Ovary (tissue), 9 donors: Measurements from ENCODE around the gene IFNG-AS1. TPM values are rescaled to one million over a fixed set of nuclear protein-coding genes. Genes with fewer than 3 reads are reported as not detected.

Source experiments
- DNase-seq, 5 donors: peaks; one replicate each; pipeline ENCODE4 v3.0.0-alpha.2; 2019 to 2020
- H3K27ac ChIP-seq, 2 donors: fragments of 200-600 bp; one replicate each; pipeline versions ENCODE4 v1.5.1 to v1.8.0; 2019 to 2022
- H3K27me3 ChIP-seq: fragments of 200-600 bp; one replicate; pipeline ENCODE4 v1.8.0; 2022
- H3K36me3 ChIP-seq: fragments of 200-600 bp; sonication (generic); one replicate; pipeline ENCODE4 v1.5.1; 2019
- H3K4me1 ChIP-seq: one replicate; pipeline ENCODE4 v1.8.1; 2013; ENCODE audit warnings: mild to moderate bottlenecking, moderate library complexity; ENCODE audit not compliant: insufficient read depth
- H3K4me3 ChIP-seq: fragments of 200-600 bp; sonication (generic); one replicate; pipeline ENCODE4 v1.5.1; 2017
- H3K9me3 ChIP-seq, 2 donors: fragments of 200-600 bp in 1 of 2; sonication (generic) in 1 of 2; one replicate each; pipeline versions ENCODE4 v1.5.1 to v1.8.1; 2013 to 2019; ENCODE audit warnings: mild to moderate bottlenecking in 1 of 2, moderate library complexity in 1 of 2
- EP300 ChIP-seq: sonication (generic); formaldehyde crosslinking; IDR thresholded peaks from one replicate; pipeline ENCODE4 v1.6.1; 2017; ENCODE audit warnings: antibody characterized with exemption
- POLR2A ChIP-seq: fragments of 450-650 bp; IDR thresholded peaks from one replicate; pipeline ENCODE4 v1.6.1; 2017; ENCODE audit warnings: antibody characterized with exemption, mild to moderate bottlenecking, moderate library complexity
- WGBS, 3 donors: extraction: QIAGEN DNeasy Blood & Tissue Kit in 1 of 3; methylation state at CpG; one replicate each; pipeline versions ENCODE4 v1.1.5 to v1.1.7; 2013 to 2017; 5-methylcytosine and 5-hydroxymethylcytosine counted together
- intact Hi-C, 4 donors: fragments of 100-400 bp; cut with DNase I; formaldehyde crosslinking; loops; one replicate each; pipeline versions ENCODE4 v1.11.0 to v1.15.1; 2022 to 2023
- polyA plus RNA-seq, 2 donors: library from polyadenylated mRNA; stranded (reverse); fragments of 200-250 nt in 1 of 2; fragments of 350-450 nt in 1 of 2; fragmentation: Illumina TruSeq in 1 of 2; extraction: RNeasy Lipid Tissue Mini Kit (QIAGEN cat#74804) in 1 of 2; gene quantifications; one replicate each; pipeline ENCODE4 v1.2.3, GENCODE V29; 2013 to 2014
- total RNA-seq, 7 donors: library from RNA; depleted of rRNA in 2 of 7; stranded (reverse); fragments of >200 nt in 2 of 7; fragmentation: NEBNext Ultra II Directional in 3 of 7; extraction: Animal tissue kit (Norgen Biotek cat#: 25700) in 3 of 7; gene quantifications; one replicate each; pipeline versions ENCODE4 v1.1.0 to v1.2.4, GENCODE V29; 2016 to 2023
- TF ChIP-seq, protein P1 (sequence below), 3 donors: fragments of 450-650 bp in 2 of 3; fragments of 200-600 bp in 1 of 3; IDR thresholded peaks; one replicate each; pipeline versions ENCODE4 v1.5.1 to v1.8.0; 2016 to 2022; ENCODE audit warnings: antibody characterized with exemption in 3 of 3, mild to moderate bottlenecking in 1 of 3
- donor health status: DM: no; HTN: no; CAD: no; lungs with moderate emphysema.
- donor health status: DM: no; HTN: no; CAD: no.
- donor health status: Bipolar disorder and iron deficiency.
- donor health status: DM: yes; HTN: yes; CAD: no.
- donor health status: DM: no; HTN: no; CAD: no.
- donor health status: DM: yes; HTN: yes; CAD: no.

IFNG-AS1 gene
- total and polyA plus RNA-seq, 9 donors = not detected

GRCh38 chr12:68036642-68037041 is 47.4 kb downstream of the IFNG-AS1 start:
- 89 to 94% (median 90%) methylated on average over 7 of the region's 7 CpGs for WGBS, 3 donors

GRCh38 chr12:68037616-68038255 is 48.5 kb downstream of the IFNG-AS1 start:
- TF ChIP-seq EP300 = no peak
- TF ChIP-seq, protein P1, sequence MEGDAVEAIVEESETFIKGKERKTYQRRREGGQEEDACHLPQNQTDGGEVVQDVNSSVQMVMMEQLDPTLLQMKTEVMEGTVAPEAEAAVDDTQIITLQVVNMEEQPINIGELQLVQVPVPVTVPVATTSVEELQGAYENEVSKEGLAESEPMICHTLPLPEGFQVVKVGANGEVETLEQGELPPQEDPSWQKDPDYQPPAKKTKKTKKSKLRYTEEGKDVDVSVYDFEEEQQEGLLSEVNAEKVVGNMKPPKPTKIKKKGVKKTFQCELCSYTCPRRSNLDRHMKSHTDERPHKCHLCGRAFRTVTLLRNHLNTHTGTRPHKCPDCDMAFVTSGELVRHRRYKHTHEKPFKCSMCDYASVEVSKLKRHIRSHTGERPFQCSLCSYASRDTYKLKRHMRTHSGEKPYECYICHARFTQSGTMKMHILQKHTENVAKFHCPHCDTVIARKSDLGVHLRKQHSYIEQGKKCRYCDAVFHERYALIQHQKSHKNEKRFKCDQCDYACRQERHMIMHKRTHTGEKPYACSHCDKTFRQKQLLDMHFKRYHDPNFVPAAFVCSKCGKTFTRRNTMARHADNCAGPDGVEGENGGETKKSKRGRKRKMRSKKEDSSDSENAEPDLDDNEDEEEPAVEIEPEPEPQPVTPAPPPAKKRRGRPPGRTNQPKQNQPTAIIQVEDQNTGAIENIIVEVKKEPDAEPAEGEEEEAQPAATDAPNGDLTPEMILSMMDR (IDR thresholded peaks at IDR 0.05) = no peak
- no peak for TF ChIP-seq POLR2A
- Histone ChIP-seq H3K27ac (no peak overlapping the region), H3K9me3 (no peaks in the 10 kb centered on the region), H3K4me3 (no peak overlapping the region), H3K27me3 (no peaks in the 10 kb centered on the region), H3K4me1 (no peaks in the 10 kb centered on the region), H3K36me3 (no peaks in the 10 kb centered on the region)
- intact Hi-C loops = no loop called here
- no peak for DNase-seq

More at GRCh38 chr12:68036642-68037041, 47.4 kb downstream of the IFNG-AS1 start:
- no peak for DNase-seq
- TF ChIP-seq POLR2A (no peak), EP300 (no peak)
- TF ChIP-seq, protein P1 (IDR thresholded peaks at IDR 0.05) = no peak
- Histone ChIP-seq H3K4me3 (no peak overlapping the region), H3K27ac (no peak overlapping the region), H3K27me3 (no peaks in the 10 kb centered on the region), H3K9me3 (no peaks in the 10 kb centered on the region), H3K4me1 (no peaks in the 10 kb centered on the region), H3K36me3 (no peaks in the 10 kb centered on the region)
- intact Hi-C loops = no loop called here

GRCh38 chr12:68038650-68039049 is 49.4 kb downstream of the IFNG-AS1 start:
- no peaks in the 10 kb centered on the region for H3K4me1 ChIP-seq
- no peaks in the 10 kb centered on the region for H3K36me3 ChIP-seq
- 49 to 60% (median 57%) methylated on average over 3 of the region's 3 CpGs for WGBS, 3 donors
- H3K4me3 ChIP-seq = no peak overlapping the region
- H3K27ac ChIP-seq = no peak overlapping the region
- no peaks in the 10 kb centered on the region for H3K9me3 ChIP-seq
- TF ChIP-seq EP300 = no peak
- TF ChIP-seq POLR2A = no peak
- TF ChIP-seq, protein P1 (IDR thresholded peaks at IDR 0.05) = no peak
- intact Hi-C loops = no loop called here
- H3K27me3 ChIP-seq = no peaks in the 10 kb centered on the region
- DNase-seq = no peak

DNA sequence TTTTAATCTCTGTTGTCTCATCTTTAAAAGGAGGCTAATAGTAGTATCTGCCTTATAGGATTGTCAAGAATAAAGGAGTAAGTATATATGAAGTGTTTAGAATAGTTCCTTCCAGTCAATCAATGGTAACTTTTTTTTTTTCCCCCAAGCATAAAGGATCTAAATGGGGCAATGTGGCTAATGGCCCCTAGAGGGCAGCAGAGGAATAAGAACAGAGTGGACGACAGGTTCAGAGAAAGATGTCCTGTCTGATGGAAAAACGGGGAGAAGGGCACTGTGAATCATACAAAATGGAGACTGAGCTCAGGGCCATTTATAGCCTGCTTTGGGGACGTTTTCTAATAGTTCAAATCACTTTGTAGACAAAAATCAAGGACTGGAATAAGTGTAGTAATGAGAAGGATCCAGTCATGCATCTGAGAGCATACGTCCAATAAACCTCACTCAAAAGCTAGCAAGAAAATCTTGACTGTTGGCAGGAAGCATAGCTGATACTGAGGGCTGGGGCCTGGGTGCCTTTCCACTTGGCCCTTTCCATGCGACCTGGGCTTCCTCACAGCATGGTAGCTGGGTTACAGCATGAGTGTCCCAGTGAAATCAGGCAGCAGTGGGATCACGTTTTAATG is 51.3 kb downstream of the IFNG-AS1 start:
- peak in 4 of 5 donors; percentile 13 to 54 (median 26) for DNase-seq
- intact Hi-C loops = no loop called here
- no peak overlapping the region for H3K4me3 ChIP-seq
- H3K27ac ChIP-seq = no peak overlapping the region
- no peaks in the 10 kb centered on the region for H3K36me3 ChIP-seq
- H3K9me3 ChIP-seq = no peaks in the 10 kb centered on the region
- 23 to 27% (median 23%) methylated on average over 6 of the region's 6 CpGs for WGBS, 3 donors
- no peaks in the 10 kb centered on the region for H3K4me1 ChIP-seq
- TF ChIP-seq, protein P1 (IDR thresholded peaks at IDR 0.05) = peak; percentile 17 to 32 (median 25)
- TF ChIP-seq POLR2A = no peak
- H3K27me3 ChIP-seq = no peaks in the 10 kb centered on the region
